Measurements from ENCODE around the gene FRY.

- TF ChIP-seq POLR2A (IDR thresholded peaks at IDR 0.05): peak in 1 of 2 donors; percentile 38
- no peak for TF ChIP-seq CTCF (IDR thresholded peaks at IDR 0.05)
Observed at GRCh38 chr13:32261567-32261966, 230.0 kb downstream of the FRY start.

Measured in heart left ventricle (tissue), 13 donors.